Measurements from ENCODE around the gene HAPSTR1. TPM values are rescaled to one million over a fixed set of nuclear protein-coding genes. Genes with fewer than 3 reads are reported as not detected.

Gene HAPSTR1
- total and polyA plus RNA-seq, 2 donors (not counting 3 experiments of a cell fraction or from before 2014, with no cell fraction given), result 15.7 to 63.7 TPM

GRCh38 chr16:9095656-9096397, 4.4 kb downstream of the HAPSTR1 start:
- dilution Hi-C loops (cut with MboI; ENCODE audit: extremely low pct_ligation_motif_present, low sequenced_read_pairs) (no loop called here), intact Hi-C loops (cut with micrococcal nuclease) (loop anchor here (2.0 kb wide), 1 partner anchor 13 kb away; no protein-coding TSS in a partner anchor)
- no TSS peak for BruUV-seq (replicated peaks)
- H3K79me2 ChIP-seq (ENCODE audit: control insufficient read depth, insufficient read depth, low read length), result peaks cover 94% of the 10 kb centered on the region
- H2AFZ ChIP-seq (ENCODE audit: low read depth, low read length), result no peak overlapping the region
- no peaks in the 10 kb centered on the region for H3K27me3 ChIP-seq (ENCODE audit: control insufficient read depth in 2 of 2, insufficient read depth in 2 of 2, low read length in 2 of 2)
- peaks cover 32% of the 10 kb centered on the region for H4K20me1 ChIP-seq (replicated peaks; ENCODE audit: control insufficient read depth, extremely low read depth, insufficient read depth, low read length)
- no peaks in the 10 kb centered on the region for H3K9me3 ChIP-seq (replicated peaks; ENCODE audit: control insufficient read depth, insufficient read depth, low read length)
- H3K27ac ChIP-seq (ENCODE audit: insufficient read depth, low read depth, low read length), result no peak overlapping the region
- peak overlapping the region; percentile 100 for H3K4me2 ChIP-seq (ENCODE audit: insufficient read depth, low read length)
- H3K9ac ChIP-seq (replicated peaks; ENCODE audit: extremely low read depth, insufficient read depth, low read length), result no peak overlapping the region
- peak overlapping the region in 1 of 3 experiments; percentile 22 for H3K4me3 ChIP-seq (replicated peaks in 1 of 3; ENCODE audit: insufficient read depth in 1 of 3, low read depth in 1 of 3, low read length in 3 of 3)
- peaks cover 35% of the 10 kb centered on the region for H3K4me1 ChIP-seq (ENCODE audit: control insufficient read depth, extremely low read depth, insufficient read depth, low read length)
- POLR2A ChIA-PET, result no interaction called here
- FAIRE-seq (no peak), DNase-seq (ENCODE audit: low read depth, low spot score) (no peak)
- TF ChIP-seq JUN (IDR thresholded peaks at IDR 0.05; ENCODE audit: borderline replicate concordance, insufficient read depth, insufficient read length, low read depth) (no peak), MYC (IDR thresholded peaks at IDR 0.05; ENCODE audit: low read depth, low read length) (no peak), POLR2A (IDR thresholded peaks at IDR 0.05; ENCODE audit: low read depth, low read length) (no peak), EZH2 (IDR thresholded peaks at IDR 0.05; ENCODE audit: borderline replicate concordance, low read depth, low read length, severe bottlenecking) (no peak), FOS (IDR thresholded peaks at IDR 0.05; ENCODE audit: borderline replicate concordance, insufficient read depth, low read length) (no peak), CTCF (IDR thresholded peaks at IDR 0.05; ENCODE audit: extremely low read depth in 1 of 2, insufficient read depth in 1 of 2, low read depth in 1 of 2, low read length in 2 of 2) (no peak), POLR2AphosphoS5 (IDR thresholded peaks at IDR 0.05; ENCODE audit: insufficient read depth, low read depth, low read length) (no peak), GATA2 (IDR thresholded peaks at IDR 0.05; ENCODE audit: insufficient read depth, insufficient read length, low read depth, low read length) (no peak), MAX (IDR thresholded peaks at IDR 0.05; ENCODE audit: insufficient read depth, insufficient read length) (no peak)
- no peaks in the 10 kb centered on the region for H3K9me1 ChIP-seq (replicated peaks; ENCODE audit: control insufficient read depth, extremely low read depth, insufficient read depth, low read length)
- CTCF ChIA-PET, result interaction anchor here (1.0 kb wide), 1 partner anchor 14 kb away, joined by 3 read pairs; no protein-coding TSS in a partner anchor
- peaks cover 13 to 18% of the 10 kb centered on the region in 2 experiments for H3K36me3 ChIP-seq (ENCODE audit: control insufficient read depth in 2 of 2, extremely low read depth in 1 of 2, insufficient read depth in 2 of 2, low read length in 2 of 2)
